ENCODE data around the gene SPRR1B. TPM values are rescaled to one million over a fixed set of nuclear protein-coding genes. Genes with fewer than 3 reads are reported as not detected.

SPRR1B gene
- total RNA-seq, 1 experiment from 2014 or later, result not detected

GRCh38 chr1:153032073-153032472 is 1.1 kb downstream of the SPRR1B start:
- Histone ChIP-seq H2BK20ac (ENCODE audit: low read depth, low read length, poor library complexity, severe bottlenecking) (no peak overlapping the region), H3K4me2 (ENCODE audit: insufficient read depth, insufficient read length, low read length) (no peak overlapping the region), H2BK12ac (ENCODE audit: insufficient read length, low read depth, low read length) (no peak overlapping the region), H3K27ac (ENCODE audit: insufficient read length, low read depth, low read length) (no peak overlapping the region), H3K9ac (ENCODE audit: extremely low read depth, insufficient read length, low read length) (no peak overlapping the region), H4K8ac (replicated peaks; ENCODE audit: insufficient read length, low read depth, low read length) (no peak overlapping the region), H2AFZ (ENCODE audit: low read length) (no peak overlapping the region), H3K4ac (ENCODE audit: low read depth, low read length) (no peak overlapping the region), H3K23me2 (ENCODE audit: insufficient read length, low read depth, low read length, poor library complexity, severe bottlenecking) (no peaks in the 10 kb centered on the region), H3K9me3 (ENCODE audit: control insufficient read depth, low read depth, low read length) (no peaks in the 10 kb centered on the region), H2BK120ac (ENCODE audit: low read depth, low read length, poor library complexity, severe bottlenecking) (no peak overlapping the region), H4K20me1 (ENCODE audit: control insufficient read depth, insufficient read depth, insufficient read length) (no peaks in the 10 kb centered on the region), H2BK5ac (ENCODE audit: insufficient read length, low read length) (no peak overlapping the region), H3K14ac (ENCODE audit: insufficient read depth, low read length) (no peak overlapping the region), H2BK15ac (ENCODE audit: low read depth, low read length) (no peak overlapping the region), H2AK5ac (ENCODE audit: insufficient read length, low read length) (no peak overlapping the region), H3K23ac (ENCODE audit: insufficient read length, low read depth, low read length) (no peak overlapping the region), H3K56ac (ENCODE audit: insufficient read length, low read depth, low read length) (no peak overlapping the region), H3K18ac (ENCODE audit: insufficient read length, low read depth, low read length) (no peak overlapping the region), H4K91ac (ENCODE audit: insufficient read length, low read depth, low read length) (no peak overlapping the region), H3K79me1 (ENCODE audit: insufficient read depth, low read depth, low read length, poor library complexity, severe bottlenecking) (no peaks in the 10 kb centered on the region), H3T11ph (ENCODE audit: low read length) (no peak overlapping the region), H3K4me1 (ENCODE audit: insufficient read depth, low read length) (peaks cover 3% of the 10 kb centered on the region; the same call in 1 of the 2 replicates), H3K27me3 (ENCODE audit: insufficient read depth, low read length) (no peaks in the 10 kb centered on the region), H4K5ac (ENCODE audit: insufficient read length, low read depth, low read length) (no peak overlapping the region), H3K79me2 (ENCODE audit: insufficient read depth, low read length) (no peaks in the 10 kb centered on the region)
- H3K9me3 Mint-ChIP-seq, result no peaks in the 10 kb centered on the region; a peak in 2 of 5 replicates
- no peak for DNase-seq
- peaks cover 6 to 9% of the 10 kb centered on the region in 2 experiments for H3K4me1 Mint-ChIP-seq
- H3K36me3 Mint-ChIP-seq (ENCODE audit: insufficient read depth in 1 of 3, low read depth in 3 of 3), result no peaks in the 10 kb centered on the region
- no peak for TF ChIP-seq CTCF (conservative IDR thresholded peaks at IDR 0.05)
- no peak overlapping the region for H3K27ac Mint-ChIP-seq
- no peaks in the 10 kb centered on the region for H3K27me3 Mint-ChIP-seq (ENCODE audit: low read depth)
- no peak overlapping the region for H3K4me3 Mint-ChIP-seq

Measured in H9 (cell line).